GM19455 (cell line): ENCODE results near the gene HCN4.

Experiments used
- ATAC-seq: cut with Tn5 transposase; IDR thresholded peaks from one replicate; pipeline ENCODE4 v1.9.1; 2021; ENCODE audit not compliant: unreplicated experiment

Gene HCN4

DNA sequence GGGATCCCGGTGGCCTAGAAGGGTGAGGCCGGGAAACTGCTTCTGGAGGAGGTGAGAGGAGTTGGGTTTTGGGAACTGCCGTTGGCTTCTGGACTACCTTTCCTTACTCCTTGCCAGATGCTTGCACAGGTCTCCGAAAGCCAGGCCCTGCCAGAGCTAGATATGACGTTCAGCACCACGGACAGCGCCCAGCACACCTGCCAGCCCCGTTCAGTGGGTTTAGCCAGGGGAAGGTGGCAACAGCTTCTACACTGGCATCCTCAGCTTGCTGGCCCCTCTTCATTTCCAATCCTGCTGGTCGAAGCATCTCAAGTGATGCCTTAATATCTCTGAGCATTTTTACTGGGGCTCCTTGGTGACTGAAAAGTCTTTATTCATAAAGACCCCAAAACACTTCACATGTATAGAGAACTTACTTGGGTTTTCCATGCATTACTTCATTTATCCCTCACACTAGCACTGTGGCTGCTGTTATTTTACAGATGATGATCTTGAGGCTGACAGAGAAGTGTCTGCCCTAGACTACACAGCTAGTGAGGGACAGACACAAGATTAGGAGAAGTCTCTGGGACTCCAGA, 21.9 kb downstream of the HCN4 start:
- ATAC-seq, result no peak

DNA sequence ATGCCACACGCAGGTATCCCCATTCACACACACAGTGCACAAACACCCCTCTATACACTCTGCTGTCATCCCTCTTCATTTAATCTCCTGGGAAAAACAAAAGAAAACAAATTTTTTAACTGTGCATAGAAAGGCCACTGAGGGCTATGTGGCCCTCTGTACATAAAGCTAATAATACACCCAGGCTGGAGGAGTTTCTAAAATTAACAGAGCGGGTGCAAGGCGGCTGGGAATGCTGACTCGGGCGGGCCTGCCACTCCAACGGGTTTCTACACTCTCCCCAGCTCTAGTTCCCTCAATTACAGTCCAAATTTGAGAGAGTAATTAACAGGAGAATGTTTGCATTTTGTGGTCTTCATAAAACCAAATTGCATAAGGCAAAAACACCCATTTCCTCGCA, 23.1 kb downstream of the HCN4 start:
- no peak for ATAC-seq

DNA sequence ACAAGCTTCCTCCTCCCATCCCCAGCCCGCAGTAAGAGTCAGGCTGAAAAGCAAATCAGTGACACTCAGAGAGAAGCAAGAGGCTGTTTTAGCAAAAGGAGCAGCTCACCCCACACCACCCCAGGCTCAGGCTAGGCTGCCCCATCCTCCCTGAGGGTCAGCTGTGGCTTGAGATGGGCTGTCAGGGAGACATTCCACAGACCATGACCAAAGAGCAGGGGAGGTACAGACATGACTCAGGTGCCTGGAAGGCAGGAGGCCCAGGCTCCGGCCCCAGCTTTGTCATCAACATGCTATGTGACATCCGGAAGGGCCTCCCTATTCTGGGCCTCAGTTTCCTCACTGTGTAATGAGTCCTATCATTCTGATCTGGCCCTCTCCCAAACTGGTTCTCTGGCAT, 24.7 kb downstream of the HCN4 start:
- ATAC-seq, result no peak

DNA sequence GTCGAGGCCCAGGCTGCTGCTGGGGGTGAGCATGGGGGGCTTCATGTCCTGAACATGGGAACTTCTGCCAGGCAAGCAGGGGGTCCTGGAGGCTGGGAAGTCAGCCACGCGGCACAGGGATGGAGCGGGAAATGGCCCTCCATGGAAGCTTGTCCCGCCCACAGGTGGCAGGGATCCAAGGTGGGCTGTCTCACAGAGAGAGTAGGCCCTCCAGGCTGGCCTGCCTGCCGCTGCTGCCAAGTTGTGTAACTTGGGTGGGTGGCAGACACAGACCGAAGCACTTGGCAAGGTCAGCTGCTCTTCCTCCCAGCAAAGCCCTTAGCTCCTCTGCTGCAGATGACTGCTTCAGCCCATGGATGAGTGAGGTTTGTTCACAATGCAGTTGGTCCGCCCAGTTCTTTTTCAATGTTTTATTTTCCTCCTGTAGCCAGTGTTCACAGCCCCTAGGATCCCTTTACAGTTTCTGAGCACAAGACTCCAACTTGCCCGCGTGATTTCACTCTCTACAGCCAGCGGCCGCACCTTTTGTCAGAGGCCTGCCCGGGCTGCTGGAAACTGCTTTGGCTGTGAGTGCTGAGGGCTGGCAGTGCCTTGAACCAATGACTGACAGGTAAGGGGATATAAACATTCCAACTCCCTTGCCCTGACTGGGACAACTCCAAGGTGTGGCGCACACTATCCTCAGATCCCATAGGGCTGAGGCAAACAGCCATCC, 26.7 kb downstream of the HCN4 start:
- no peak for ATAC-seq

GRCh38 chr15:73340502-73341192, 28.1 kb downstream of the HCN4 start:
- ATAC-seq, result no peak

DNA sequence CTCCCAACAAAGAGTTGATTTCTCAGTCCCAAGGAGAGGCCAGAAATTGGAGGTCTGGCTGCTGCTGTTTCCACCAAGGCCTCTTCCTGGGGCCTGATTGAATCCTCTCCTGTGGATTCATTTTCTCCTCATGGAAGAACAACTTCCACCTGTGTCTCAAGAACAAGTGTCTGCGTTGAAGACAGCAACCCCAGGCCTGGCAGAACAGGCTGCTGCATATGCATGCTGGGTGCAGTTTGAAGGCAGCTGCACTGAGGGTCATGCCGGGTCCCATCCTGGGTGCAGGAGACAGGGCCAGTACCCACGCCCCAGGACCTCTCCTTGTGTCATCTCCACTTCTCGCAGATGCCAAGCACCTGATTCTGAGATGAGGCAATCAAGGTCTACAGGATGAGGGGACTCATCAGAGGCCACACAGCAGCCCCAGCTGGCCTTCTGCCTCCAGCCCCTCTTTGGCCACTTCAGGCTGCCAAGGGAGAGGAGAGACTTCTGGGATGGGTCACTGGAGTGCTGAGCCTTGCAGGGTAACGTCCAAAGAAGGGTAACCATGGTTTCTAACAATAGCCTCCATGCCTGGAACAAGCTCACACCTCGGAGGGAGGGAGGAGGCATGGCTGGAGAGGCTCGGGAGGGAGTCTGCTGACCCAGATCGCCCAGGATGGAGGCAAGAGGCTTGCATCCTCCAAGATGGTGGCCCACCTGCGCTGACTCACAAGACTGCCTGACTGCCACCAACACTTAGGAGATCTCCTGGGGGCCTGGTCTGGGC, 30.0 kb downstream of the HCN4 start:
- no peak for ATAC-seq

DNA sequence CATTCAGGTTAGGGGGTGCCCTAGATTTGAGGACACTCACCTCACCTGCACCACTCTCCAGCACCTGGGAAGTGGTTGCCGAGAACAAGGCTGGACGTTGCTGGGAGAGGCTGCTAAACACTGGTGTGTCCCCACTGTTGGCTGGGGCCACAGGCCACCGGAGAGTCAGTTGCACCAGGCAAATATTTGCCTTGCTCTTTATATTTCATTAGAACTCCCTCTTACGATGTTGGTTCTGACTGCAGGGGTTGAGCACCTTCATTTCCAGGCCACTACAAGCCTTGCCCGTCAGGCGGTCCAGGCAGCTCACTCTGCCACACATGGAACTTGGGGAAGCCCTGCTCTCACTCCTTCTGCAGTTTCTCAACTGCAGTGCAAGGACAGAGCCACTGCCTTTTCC, 30.7 kb downstream of the HCN4 start:
- no peak for ATAC-seq

- no peak for ATAC-seq
Observed at GRCh38 chr15:73337187-73337586, 31.6 kb downstream of the HCN4 start.

DNA sequence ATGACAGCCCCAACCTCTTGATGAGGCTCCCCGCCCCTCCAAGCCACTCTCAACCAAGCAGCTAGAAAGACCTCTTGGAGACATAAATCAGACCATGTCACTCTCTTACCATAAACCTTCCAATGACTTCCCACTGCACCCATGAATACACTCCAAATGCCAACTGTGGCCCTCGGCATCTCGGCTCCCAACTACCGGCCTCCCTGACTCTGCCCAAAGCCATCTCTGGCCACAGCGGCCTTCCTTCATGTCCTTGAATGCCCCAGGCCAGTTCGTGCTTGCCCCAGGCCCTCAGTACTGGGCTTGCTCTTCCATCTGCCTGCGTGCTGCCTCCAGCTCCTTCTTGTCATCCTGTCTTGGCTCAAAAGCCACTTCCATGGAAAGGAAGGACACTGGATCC, 32.0 kb downstream of the HCN4 start:
- ATAC-seq, result no peak

- ATAC-seq, result no peak
Observed at GRCh38 chr15:73335471-73335870, 33.3 kb downstream of the HCN4 start.

- ATAC-seq, result no peak
Observed at GRCh38 chr15:73335026-73335425, 33.7 kb downstream of the HCN4 start.

GRCh38 chr15:73334086-73334485, 34.7 kb downstream of the HCN4 start:
- no peak for ATAC-seq

DNA sequence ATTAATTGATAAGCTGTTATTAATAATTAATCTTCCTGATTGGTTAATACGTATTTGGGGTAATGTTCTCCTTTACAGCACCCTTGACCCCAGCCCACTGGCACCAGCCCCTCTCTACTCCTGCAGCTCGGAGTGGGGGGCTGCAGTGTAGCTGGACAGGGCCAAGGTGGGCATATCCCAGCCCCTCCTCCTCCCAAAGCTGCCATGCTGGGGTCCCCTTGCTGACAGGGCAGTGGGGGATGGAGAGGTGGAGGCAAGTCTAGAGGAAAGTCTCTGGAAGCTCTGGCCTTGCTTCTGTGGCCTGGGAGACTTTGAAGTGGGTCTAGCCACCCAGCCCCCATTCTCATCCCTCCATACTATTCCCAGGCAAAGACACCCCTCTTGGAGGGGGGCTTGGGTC, 35.8 kb downstream of the HCN4 start:
- no peak for ATAC-seq

- ATAC-seq, result no peak
Observed at GRCh38 chr15:73331991-73332925, 36.5 kb downstream of the HCN4 start.

DNA sequence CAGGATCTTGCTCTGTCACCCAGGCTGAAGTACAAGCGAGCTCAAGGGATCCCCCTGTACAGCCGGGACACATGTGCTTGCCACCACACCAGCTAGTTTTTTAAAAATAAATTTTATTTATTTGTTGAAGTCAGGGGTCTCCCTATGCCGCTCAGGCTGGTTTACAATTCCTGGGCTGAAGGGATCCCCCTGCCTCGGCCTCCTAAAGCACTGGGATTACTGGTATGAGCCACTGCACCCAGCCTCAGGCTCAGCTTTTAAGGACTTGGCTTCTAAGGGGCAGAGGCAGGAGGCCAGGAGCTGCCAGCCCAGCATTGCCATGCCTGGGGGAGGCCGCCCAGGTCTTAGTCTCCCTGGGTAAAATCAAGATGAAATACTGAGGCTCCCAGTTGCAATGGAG, 37.3 kb downstream of the HCN4 start:
- ATAC-seq, result no peak

DNA sequence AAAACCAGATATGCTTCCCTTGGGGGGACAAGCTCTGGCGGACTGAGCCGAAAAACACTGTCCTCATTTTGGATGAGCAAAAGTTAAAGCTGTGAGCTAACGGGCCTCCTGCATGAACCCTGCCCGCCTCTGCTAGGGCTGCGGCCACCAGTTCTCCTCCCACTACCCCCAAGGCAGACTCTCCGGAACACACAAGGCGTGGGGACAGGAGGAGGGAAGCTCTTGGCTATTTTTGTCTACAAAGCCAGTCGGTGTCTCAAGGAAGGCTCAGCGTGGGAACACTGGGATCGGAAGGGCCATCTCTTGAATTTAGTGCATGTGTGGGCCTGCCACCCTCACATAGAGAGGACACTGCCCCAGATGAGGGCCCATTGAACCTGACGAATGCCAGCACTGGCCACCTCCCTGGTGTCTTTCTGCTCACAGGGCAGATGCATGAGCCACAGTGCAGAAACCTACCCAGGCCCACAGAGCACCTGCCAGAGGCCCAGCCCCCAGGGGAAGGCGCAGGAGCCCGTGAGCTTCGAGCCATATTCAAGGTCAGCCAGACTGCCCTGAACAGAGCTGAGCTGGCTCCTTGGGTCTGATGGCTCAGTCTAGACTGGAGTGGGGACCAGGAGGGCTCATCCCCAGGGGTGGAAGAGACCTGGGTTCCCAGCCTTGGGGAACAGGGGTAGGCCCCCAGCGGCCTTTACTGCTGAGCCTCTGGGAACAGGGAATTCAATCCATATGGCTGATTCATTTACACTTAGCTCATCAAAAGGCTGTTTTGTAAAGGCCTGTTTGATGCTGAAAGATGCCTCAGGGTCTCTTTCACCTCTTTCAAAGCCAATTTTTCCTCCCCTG, 38.3 kb downstream of the HCN4 start:
- no peak for ATAC-seq

GRCh38 chr15:73329501-73330200, 39.1 kb downstream of the HCN4 start:
- ATAC-seq, result no peak

DNA sequence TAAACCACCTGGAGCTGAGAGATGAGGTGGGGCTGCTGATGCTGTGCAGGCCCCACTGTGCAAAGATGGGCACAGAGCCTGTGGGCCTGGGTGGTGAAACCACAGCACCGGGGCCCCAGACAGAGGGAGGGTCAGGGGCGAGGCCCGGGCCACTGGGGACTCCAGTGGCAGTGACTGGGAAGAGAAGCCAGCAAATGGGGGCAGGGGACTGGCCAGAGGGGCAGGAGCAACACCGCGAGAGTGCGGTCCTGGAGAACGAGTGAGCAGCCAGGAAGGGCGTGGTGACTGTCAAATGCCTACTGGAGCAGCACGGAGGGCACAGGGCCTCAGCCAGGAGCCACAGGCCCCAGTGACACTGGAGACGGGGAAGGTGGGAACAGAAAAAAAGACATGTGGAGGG, 39.8 kb downstream of the HCN4 start:
- ATAC-seq, result no peak

GRCh38 chr15:73328149-73328820, 40.5 kb downstream of the HCN4 start:
- ATAC-seq, result no peak
